Left lung (tissue), 10 donors: ENCODE results near the gene PROSER1. TPM values are rescaled to one million over a fixed set of nuclear protein-coding genes. Genes with fewer than 3 reads are reported as not detected.
A peak's percentile ranks its signal among the peaks of the same experiment; 100 is the strongest.

ENCODE experiments used
- ATAC-seq: fragments of 200-7000 bp; cut with Tn5 transposase; one replicate; pipeline ENCODE4 v1.9.1; 2020; ENCODE audit warnings: moderate library complexity
- DNase-seq, 4 donors: peaks; one replicate each; pipeline ENCODE4 v3.0.0-alpha.2; 2013 to 2020
- H3K27ac ChIP-seq, 2 donors: fragments of 200-600 bp; sonication (generic) in 1 of 2; one replicate each; pipeline versions ENCODE4 v1.5.0 to v1.8.0; 2020 to 2021
- H3K27me3 ChIP-seq, 2 donors: fragments of 200-600 bp; sonication (generic) in 1 of 2; one replicate each; pipeline versions ENCODE4 v1.5.0 to v1.8.0; 2020 to 2021
- H3K36me3 ChIP-seq, 2 donors: fragments of 200-600 bp; sonication (generic) in 1 of 2; one replicate each; pipeline versions ENCODE4 v1.5.0 to v1.8.0; 2020 to 2021
- H3K4me1 ChIP-seq, 2 donors: fragments of 200-600 bp; one replicate each; pipeline ENCODE4 v1.8.0; 2021
- H3K4me3 ChIP-seq, 2 donors: fragments of 200-600 bp; sonication (generic) in 1 of 2; one replicate each; pipeline versions ENCODE4 v1.5.0 to v1.8.0; 2020 to 2021; ENCODE audit warnings: mild to moderate bottlenecking in 1 of 2
- H3K9me3 ChIP-seq, 2 donors: fragments of 200-600 bp; sonication (generic) in 1 of 2; one replicate each; pipeline versions ENCODE4 v1.5.0 to v1.8.0; 2020 to 2021
- intact Hi-C, 2 donors: fragments of 100-400 bp; cut with DNase I; formaldehyde crosslinking; loops; one replicate each; pipeline versions ENCODE4 v1.11.2 to v1.14.2; 2022
- polyA plus RNA-seq, 6 donors: library from polyadenylated mRNA; unstranded; fragments of 120-200 nt; gene quantifications; one replicate each; pipeline ENCODE4 v1.2.1, GENCODE V29; 2013; ENCODE audit not compliant: insufficient read length in 6 of 6
- total RNA-seq, 2 donors: library from RNA; stranded (reverse); fragmentation: NEBNext Ultra II Directional; extraction: Animal tissue kit (Norgen Biotek cat#: 25700); gene quantifications; one replicate each; pipeline ENCODE4 v1.2.1, GENCODE V29; 2021
- TF ChIP-seq, protein P1 (sequence below), 2 donors: fragments of 200-600 bp; sonication (generic) in 1 of 2; IDR thresholded peaks; one replicate each; pipeline versions ENCODE4 v1.5.0 to v1.8.0; 2021; ENCODE audit warnings: antibody characterized with exemption in 2 of 2
- donor health status: DM: no; HTN: yes; CAD: no.
- donor health status: DM: no; HTN: no; CAD: no.

PROSER1 gene
- total and polyA plus RNA-seq, 8 donors, result 28.3 to 54.0 (median 43.0) TPM

DNA sequence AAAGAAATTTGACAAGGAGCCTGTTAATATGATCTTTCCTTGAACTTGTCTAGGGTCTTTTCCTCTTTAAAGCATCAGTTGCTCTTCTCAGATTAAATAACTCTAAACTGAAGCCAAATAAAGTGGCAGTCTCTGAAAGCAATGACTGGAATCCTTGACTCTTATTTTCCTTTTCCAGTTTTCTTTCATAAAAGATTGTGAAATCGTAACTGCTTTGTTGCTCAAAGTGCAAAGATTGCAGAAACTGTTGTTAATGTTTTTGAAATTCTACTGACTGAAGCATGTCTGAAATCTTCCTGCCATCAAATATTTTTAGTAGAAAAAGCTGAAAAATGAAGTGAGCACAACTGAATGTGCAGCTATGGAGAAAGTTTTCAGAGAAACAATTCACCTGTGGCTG, 2.3 kb upstream of the PROSER1 start:
- no peaks in the 10 kb centered on the region for H3K9me3 ChIP-seq
- TF ChIP-seq, protein P1, sequence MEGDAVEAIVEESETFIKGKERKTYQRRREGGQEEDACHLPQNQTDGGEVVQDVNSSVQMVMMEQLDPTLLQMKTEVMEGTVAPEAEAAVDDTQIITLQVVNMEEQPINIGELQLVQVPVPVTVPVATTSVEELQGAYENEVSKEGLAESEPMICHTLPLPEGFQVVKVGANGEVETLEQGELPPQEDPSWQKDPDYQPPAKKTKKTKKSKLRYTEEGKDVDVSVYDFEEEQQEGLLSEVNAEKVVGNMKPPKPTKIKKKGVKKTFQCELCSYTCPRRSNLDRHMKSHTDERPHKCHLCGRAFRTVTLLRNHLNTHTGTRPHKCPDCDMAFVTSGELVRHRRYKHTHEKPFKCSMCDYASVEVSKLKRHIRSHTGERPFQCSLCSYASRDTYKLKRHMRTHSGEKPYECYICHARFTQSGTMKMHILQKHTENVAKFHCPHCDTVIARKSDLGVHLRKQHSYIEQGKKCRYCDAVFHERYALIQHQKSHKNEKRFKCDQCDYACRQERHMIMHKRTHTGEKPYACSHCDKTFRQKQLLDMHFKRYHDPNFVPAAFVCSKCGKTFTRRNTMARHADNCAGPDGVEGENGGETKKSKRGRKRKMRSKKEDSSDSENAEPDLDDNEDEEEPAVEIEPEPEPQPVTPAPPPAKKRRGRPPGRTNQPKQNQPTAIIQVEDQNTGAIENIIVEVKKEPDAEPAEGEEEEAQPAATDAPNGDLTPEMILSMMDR (IDR thresholded peaks at IDR 0.05), result no peak
- no peaks in the 10 kb centered on the region for H3K27me3 ChIP-seq
- peaks cover 0 to 8% of the 10 kb centered on the region in 2 donors for H3K36me3 ChIP-seq
- peak in 1 of 4 donors; percentile 26 for DNase-seq
- peaks cover 9 to 37% of the 10 kb centered on the region in 2 donors for H3K4me1 ChIP-seq
- intact Hi-C loops, result no loop called here
- no peak for ATAC-seq
- H3K27ac ChIP-seq, result peak overlapping the region; percentile 82 to 96
- H3K4me3 ChIP-seq, result peak overlapping the region in 1 of 2 donors; percentile 91

DNA sequence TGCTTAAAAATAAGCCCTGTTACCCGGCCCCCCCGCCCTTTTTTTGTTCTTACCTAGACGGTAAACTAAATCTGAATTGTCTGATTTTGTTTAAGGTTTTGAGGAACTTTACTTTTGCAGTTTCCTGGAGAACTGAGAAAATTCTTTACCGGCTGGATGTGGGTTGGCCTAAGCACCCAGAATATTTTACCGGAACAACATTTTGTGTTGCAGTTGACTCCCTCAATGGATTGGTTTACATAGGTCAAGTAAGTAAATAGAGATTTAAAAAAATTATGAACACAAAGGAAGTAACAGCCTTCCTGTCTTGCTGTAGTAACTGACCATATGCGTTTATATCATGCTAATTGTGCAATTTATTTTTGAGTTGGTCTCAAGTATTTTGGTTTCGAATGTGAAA, 1.2 kb upstream of the PROSER1 start:
- H3K4me3 ChIP-seq, result peak overlapping the region; percentile 90 to 91
- TF ChIP-seq, protein P1 (IDR thresholded peaks at IDR 0.05), result no peak
- peaks cover 0 to 3% of the 10 kb centered on the region in 2 donors for H3K36me3 ChIP-seq
- no peaks in the 10 kb centered on the region for H3K27me3 ChIP-seq
- ATAC-seq (no peak), DNase-seq (no peak)
- H3K27ac ChIP-seq, result peak overlapping the region; percentile 82 to 96
- intact Hi-C loops, result no loop called here
- H3K9me3 ChIP-seq, result no peaks in the 10 kb centered on the region
- peaks cover 10 to 48% of the 10 kb centered on the region in 2 donors for H3K4me1 ChIP-seq

DNA sequence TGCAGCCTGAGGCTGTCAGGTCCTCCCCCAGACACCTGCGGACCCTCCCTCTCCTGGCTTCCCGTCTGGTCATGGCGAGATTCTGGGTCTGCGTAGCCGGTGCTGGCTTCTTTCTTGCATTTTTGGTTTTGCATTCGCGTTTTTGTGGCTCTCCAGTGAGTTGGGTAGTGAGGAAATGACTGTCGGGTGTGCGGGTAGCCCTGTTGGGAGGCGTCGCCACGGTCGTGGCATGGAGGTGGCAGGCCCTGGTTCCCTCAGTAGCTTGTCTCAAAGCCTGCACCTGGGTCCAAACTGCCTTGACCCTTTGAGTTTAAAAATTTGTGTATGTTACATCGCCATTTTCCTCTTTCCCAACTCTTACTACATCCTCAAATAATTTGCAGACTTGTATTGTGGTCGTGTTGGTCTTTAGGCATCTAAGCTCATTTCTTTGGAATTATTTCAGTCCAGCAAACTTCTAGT, 711 bp upstream of the PROSER1 start:
- Histone ChIP-seq H3K9me3 (no peaks in the 10 kb centered on the region), H3K4me3 (peak overlapping the region; percentile 90 to 91), H3K36me3 (peaks cover 0 to 3% of the 10 kb centered on the region in 2 donors), H3K27ac (peak overlapping the region; percentile 82 to 96), H3K27me3 (no peaks in the 10 kb centered on the region), H3K4me1 (peaks cover 10 to 53% of the 10 kb centered on the region in 2 donors)
- ATAC-seq (peak; percentile 18), DNase-seq (peak in 1 of 4 donors; percentile 81)
- TF ChIP-seq, protein P1 (IDR thresholded peaks at IDR 0.05), result no peak
- intact Hi-C loops, result no loop called here

DNA sequence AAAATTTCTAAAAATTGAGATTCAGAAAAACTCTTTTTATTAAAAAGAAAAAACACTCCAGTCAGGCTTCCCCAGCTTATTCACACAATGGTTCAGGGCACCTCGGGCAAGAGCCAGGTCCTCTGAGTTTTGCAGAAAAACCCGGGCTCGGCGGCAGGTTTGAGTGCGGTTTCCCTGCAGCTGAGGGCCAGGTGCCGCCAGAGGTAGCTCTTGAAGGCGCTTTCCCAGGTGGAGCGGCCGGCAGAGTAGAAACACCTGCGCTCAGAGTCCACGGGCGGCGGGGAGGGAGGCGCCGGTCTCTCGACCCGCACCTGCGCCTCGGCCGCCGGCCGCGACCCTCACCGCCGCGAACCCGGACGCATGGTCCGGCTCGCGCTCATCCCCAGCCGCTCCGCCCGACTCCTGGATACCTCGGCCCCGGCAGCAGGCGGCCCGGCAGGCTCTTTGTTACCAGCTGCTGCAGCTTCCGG, 444 bp downstream of the PROSER1 start:
- DNase-seq (no peak), ATAC-seq (peak; percentile 49)
- peak overlapping the region; percentile 82 to 96 for H3K27ac ChIP-seq
- H3K4me3 ChIP-seq, result peak overlapping the region; percentile 90 to 91
- intact Hi-C loops, result no loop called here
- TF ChIP-seq, protein P1 (IDR thresholded peaks at IDR 0.05), result no peak
- no peaks in the 10 kb centered on the region for H3K9me3 ChIP-seq
- peaks cover 10 to 55% of the 10 kb centered on the region in 2 donors for H3K4me1 ChIP-seq
- H3K27me3 ChIP-seq, result no peaks in the 10 kb centered on the region
- no peaks in the 10 kb centered on the region for H3K36me3 ChIP-seq

DNA sequence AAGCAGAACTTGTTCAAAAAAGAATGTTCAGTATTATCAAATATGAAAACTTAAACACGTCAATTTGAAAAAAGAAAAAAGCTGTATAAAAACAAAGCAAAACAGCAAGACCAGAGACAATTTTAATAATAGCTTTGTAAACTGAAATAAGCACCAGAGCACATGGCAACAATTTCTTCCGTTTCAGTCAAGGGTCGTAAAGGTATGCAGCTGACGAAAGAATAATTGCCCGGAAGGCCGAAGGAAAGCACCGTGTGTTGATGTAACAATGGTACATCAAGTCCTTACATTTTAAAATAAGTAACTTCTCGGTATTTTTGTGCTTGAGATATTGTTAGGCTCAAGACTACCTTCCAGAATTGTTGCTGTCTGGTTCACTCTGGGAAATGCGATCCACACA, 1.7 kb downstream of the PROSER1 start:
- Histone ChIP-seq H3K9me3 (no peaks in the 10 kb centered on the region), H3K36me3 (no peaks in the 10 kb centered on the region), H3K27ac (no peak overlapping the region), H3K4me3 (peak overlapping the region; percentile 90 to 91), H3K27me3 (no peaks in the 10 kb centered on the region), H3K4me1 (peaks cover 10 to 55% of the 10 kb centered on the region in 2 donors)
- peak in 1 of 4 donors; percentile 21 for DNase-seq
- intact Hi-C loops, result no loop called here
- ATAC-seq, result no peak
- TF ChIP-seq, protein P1 (IDR thresholded peaks at IDR 0.05), result no peak
